ENCODE measurements around the gene KRAS.

DNA sequence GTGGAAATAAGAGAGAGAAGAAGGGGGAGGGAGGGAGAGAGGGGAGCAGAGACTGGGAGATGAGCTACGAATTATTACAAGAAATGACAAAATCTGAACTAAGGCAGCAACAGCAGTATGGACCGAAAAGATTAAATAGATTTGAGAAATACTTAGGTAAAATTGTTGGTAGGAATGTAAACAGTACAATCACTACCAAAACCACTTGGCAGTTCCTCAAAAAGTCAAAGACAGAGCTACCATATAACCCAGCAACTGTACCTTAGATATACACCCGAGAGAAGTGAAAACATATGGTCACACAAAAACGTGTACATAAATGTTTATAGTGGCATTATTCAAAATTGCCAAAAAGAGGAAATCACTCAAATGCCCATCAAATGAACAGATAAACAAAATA, 14.1 kb downstream of the KRAS start:
- TF ChIP-seq, protein P1, sequence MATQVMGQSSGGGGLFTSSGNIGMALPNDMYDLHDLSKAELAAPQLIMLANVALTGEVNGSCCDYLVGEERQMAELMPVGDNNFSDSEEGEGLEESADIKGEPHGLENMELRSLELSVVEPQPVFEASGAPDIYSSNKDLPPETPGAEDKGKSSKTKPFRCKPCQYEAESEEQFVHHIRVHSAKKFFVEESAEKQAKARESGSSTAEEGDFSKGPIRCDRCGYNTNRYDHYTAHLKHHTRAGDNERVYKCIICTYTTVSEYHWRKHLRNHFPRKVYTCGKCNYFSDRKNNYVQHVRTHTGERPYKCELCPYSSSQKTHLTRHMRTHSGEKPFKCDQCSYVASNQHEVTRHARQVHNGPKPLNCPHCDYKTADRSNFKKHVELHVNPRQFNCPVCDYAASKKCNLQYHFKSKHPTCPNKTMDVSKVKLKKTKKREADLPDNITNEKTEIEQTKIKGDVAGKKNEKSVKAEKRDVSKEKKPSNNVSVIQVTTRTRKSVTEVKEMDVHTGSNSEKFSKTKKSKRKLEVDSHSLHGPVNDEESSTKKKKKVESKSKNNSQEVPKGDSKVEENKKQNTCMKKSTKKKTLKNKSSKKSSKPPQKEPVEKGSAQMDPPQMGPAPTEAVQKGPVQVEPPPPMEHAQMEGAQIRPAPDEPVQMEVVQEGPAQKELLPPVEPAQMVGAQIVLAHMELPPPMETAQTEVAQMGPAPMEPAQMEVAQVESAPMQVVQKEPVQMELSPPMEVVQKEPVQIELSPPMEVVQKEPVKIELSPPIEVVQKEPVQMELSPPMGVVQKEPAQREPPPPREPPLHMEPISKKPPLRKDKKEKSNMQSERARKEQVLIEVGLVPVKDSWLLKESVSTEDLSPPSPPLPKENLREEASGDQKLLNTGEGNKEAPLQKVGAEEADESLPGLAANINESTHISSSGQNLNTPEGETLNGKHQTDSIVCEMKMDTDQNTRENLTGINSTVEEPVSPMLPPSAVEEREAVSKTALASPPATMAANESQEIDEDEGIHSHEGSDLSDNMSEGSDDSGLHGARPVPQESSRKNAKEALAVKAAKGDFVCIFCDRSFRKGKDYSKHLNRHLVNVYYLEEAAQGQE (IDR thresholded peaks at IDR 0.05; ENCODE audit: insufficient read depth in 1 of 2, low read depth in 2 of 2, low read length in 2 of 2): no peak
- TF ChIP-seq POLR2AphosphoS5 (IDR thresholded peaks at IDR 0.05; ENCODE audit: low read depth, low read length) (no peak), TAF1 (IDR thresholded peaks at IDR 0.05; ENCODE audit: borderline replicate concordance, insufficient read depth, low read length) (no peak), SIN3A (IDR thresholded peaks at IDR 0.05; ENCODE audit: borderline replicate concordance, insufficient read depth, low read length) (no peak), FOXP2 (optimal IDR thresholded peaks at IDR 0.05; ENCODE audit: borderline replicate concordance, extremely low read depth, extremely low read length, insufficient read depth) (no peak)

Measured in PFSK-1 (cell line).